Measurements from ENCODE around the gene OTX1. TPM values are rescaled to one million over a fixed set of nuclear protein-coding genes. Genes with fewer than 3 reads are reported as not detected.

The OTX1 gene
- total RNA-seq, 4 donors from 2014 or later, result 0.85 to 2.6 TPM; not detected in 2

DNA sequence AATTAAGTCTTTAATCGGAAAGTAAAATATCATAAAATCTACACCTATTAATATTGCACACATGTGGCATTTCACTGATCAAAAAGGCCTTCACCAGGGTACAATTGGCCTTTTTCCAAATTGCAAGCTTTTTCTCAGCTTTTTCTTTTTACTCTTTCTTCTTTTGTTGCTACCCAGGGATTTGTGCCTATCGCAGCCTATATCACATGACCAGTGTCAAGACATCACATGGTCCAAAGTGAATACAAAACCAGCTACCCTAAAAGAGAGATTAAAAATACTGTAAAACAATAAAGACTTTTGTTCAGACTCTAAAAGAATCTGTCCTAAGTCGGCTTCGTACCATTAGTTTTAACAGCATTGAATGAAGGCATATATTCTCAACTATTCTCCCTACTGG is 15.0 kb upstream of the OTX1 start:
- 90 to 94% methylated on average over 4 of the region's 4 CpGs for WGBS, 2 donors
- Histone ChIP-seq H3K4me3 (no peak overlapping the region), H3K27ac (no peak overlapping the region), H3K36me3 (peaks cover 0 to 20% (median 0%) of the 10 kb centered on the region in 3 donors), H3K27me3 (no peaks in the 10 kb centered on the region), H3K9me3 (no peaks in the 10 kb centered on the region), H3K4me1 (no peaks in the 10 kb centered on the region)
- TF ChIP-seq, protein P1, sequence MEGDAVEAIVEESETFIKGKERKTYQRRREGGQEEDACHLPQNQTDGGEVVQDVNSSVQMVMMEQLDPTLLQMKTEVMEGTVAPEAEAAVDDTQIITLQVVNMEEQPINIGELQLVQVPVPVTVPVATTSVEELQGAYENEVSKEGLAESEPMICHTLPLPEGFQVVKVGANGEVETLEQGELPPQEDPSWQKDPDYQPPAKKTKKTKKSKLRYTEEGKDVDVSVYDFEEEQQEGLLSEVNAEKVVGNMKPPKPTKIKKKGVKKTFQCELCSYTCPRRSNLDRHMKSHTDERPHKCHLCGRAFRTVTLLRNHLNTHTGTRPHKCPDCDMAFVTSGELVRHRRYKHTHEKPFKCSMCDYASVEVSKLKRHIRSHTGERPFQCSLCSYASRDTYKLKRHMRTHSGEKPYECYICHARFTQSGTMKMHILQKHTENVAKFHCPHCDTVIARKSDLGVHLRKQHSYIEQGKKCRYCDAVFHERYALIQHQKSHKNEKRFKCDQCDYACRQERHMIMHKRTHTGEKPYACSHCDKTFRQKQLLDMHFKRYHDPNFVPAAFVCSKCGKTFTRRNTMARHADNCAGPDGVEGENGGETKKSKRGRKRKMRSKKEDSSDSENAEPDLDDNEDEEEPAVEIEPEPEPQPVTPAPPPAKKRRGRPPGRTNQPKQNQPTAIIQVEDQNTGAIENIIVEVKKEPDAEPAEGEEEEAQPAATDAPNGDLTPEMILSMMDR (IDR thresholded peaks at IDR 0.05), result no peak
- TF ChIP-seq POLR2A (IDR thresholded peaks at IDR 0.05), result no peak
- no peak for DNase-seq
- intact Hi-C loops (cut with DNase I), result no loop called here

DNA sequence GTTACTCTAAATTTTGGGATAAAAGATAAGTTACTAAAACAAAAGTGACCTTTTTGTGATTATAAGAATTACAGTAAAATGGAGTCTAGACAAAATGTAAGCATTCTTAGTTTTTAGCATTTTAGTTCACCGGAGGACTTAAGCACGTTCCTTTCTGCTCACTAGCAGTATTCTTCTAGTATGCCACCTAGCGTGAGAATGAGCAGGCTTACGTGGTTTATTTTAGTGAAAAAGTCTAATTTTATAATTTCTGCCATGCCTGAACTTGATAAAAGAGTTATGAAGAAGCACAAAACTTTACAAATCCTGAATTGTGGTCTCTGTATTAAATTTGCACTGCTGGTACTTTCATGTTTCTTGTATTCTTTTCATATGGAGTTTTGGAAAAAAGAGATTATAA is 12.6 kb upstream of the OTX1 start:
- Histone ChIP-seq H3K9me3 (no peaks in the 10 kb centered on the region), H3K27me3 (no peaks in the 10 kb centered on the region), H3K36me3 (peaks cover 0 to 20% (median 0%) of the 10 kb centered on the region in 3 donors), H3K4me1 (no peaks in the 10 kb centered on the region), H3K4me3 (no peak overlapping the region), H3K27ac (no peak overlapping the region)
- 95 to 97% methylated on average over 4 of the region's 4 CpGs for WGBS, 2 donors
- no peak for DNase-seq
- no peak for TF ChIP-seq POLR2A (IDR thresholded peaks at IDR 0.05)
- TF ChIP-seq, protein P1 (IDR thresholded peaks at IDR 0.05), result no peak
- intact Hi-C loops (cut with DNase I), result no loop called here

DNA sequence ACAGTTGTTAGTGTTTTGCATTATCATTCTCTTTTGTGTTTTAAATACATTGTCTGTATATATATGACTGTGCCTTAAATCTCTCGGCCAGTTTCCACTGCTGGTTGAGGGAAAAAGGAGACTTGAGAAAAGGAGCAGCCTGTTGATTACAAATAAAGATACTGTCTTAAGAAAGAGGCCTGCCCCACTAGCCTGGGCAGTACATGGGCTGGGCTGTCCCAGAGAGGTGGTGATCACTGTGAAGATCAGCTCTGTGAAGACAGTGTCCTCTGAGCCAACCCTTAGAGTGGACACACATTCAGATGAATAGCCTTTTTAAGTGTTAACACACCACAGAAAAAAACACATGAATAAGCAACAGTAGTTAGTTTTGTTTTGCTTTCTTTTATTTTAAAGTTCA is 10.0 kb upstream of the OTX1 start:
- intact Hi-C loops (cut with DNase I), result no loop called here
- WGBS, 2 donors, result 86 to 92% methylated on average over 1 of the region's 1 CpG

DNA sequence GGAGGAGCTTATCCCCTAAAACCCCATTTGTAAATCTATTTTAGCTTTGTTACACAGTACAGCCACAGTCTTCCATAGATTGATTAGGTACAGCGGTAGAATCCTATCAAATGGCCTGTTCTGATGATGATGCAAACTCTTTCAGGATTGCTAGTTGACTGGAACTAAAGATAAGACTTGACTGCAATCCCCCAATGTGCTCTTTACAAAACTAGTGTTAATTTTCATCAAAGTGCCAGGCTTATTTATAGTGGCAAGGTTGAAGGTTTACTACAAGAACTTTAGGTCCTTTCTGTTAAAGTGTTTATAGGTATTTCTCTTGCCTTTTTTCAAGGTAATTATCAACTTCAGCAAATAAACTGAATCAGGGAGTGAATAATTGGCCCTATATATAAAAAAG is 9.0 kb upstream of the OTX1 start:
- Histone ChIP-seq H3K27ac (no peak overlapping the region), H3K27me3 (peaks cover 0 to 25% (median 0%) of the 10 kb centered on the region in 4 donors), H3K4me3 (no peak overlapping the region), H3K36me3 (peaks cover 0 to 40% (median 0%) of the 10 kb centered on the region in 3 donors), H3K9me3 (no peaks in the 10 kb centered on the region), H3K4me1 (no peaks in the 10 kb centered on the region)
- DNase-seq, result no peak
- TF ChIP-seq, protein P1 (IDR thresholded peaks at IDR 0.05), result no peak
- no peak for TF ChIP-seq POLR2A (IDR thresholded peaks at IDR 0.05)
- 100% methylated on average over 1 of the region's 1 CpG for WGBS, 2 donors
- intact Hi-C loops (cut with DNase I), result no loop called here

More for the DNA sequence above, 10.0 kb upstream of the OTX1 start:
- H3K36me3 ChIP-seq, result peaks cover 0 to 33% (median 0%) of the 10 kb centered on the region in 3 donors
- H3K27ac ChIP-seq, result no peak overlapping the region
- H3K27me3 ChIP-seq, result peaks cover 0 to 15% (median 0%) of the 10 kb centered on the region in 4 donors
- TF ChIP-seq, protein P1 (IDR thresholded peaks at IDR 0.05), result no peak
- no peak for TF ChIP-seq POLR2A (IDR thresholded peaks at IDR 0.05)
- no peaks in the 10 kb centered on the region for H3K9me3 ChIP-seq
- no peak for DNase-seq
- H3K4me3 ChIP-seq, result no peak overlapping the region
- no peaks in the 10 kb centered on the region for H3K4me1 ChIP-seq

DNA sequence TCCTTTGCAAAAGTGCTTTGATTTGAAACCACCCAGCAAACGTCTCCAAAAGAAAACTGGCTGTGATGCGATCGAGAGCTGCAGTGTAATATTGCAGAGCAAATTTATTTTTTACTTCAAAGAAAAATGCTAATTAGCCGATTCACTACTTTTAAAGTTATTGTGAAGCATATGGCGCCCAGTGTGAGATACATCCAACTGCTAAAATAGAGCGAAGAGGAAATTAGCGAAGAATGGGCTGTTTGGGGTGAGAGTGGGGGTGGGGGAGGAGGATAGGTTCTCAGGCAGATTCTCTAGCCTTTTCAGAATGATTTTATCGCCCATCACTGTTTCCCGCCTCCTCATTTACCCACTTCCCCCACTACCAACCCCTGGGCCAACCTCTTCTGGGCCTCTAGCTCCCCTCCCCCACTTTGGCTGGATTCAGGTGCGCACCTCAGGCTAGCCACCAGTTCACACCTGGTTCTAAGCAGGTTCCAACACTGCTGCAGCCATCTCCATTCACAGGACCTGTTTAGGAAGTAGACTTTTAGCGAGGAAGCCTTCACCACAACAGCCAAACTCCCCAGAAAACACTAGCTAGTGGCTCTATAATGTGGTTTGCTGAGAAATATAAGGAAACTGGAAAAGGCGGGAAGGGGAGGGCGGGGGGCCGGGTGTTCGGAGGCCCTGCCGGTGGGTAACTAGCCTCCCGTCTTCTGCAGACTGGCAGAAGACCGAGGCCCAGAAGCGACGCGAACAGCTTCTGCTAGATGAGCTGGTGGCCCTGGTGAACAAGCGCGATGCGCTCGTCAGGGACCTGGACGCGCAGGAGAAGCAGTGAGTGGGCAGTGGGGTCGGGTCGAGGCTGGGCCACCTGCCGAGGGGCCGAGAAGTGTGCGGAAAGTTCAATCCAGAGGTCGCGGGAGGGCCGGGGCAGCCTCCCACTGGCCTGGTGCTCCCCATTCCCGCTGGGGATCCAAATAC is 6.0 kb upstream of the OTX1 start:
- H3K27me3 ChIP-seq, result peaks cover 0 to 55% (median 17%) of the 10 kb centered on the region in 4 donors
- TF ChIP-seq, protein P1 (IDR thresholded peaks at IDR 0.05), result no peak
- no peak overlapping the region for H3K27ac ChIP-seq
- 95 to 96% methylated on average over 32 to 36 of the region's 36 CpGs for WGBS, 2 donors
- no peak overlapping the region for H3K4me3 ChIP-seq
- DNase-seq, result no peak
- peaks cover 0 to 30% (median 0%) of the 10 kb centered on the region in 3 donors for H3K36me3 ChIP-seq
- no peaks in the 10 kb centered on the region for H3K9me3 ChIP-seq
- peaks cover 16 to 25% (median 22%) of the 10 kb centered on the region in 3 donors for H3K4me1 ChIP-seq
- intact Hi-C loops (cut with DNase I), result no loop called here
